HepG2 (cell line): ENCODE measurements around the gene LITAF. TPM values are rescaled to one million over a fixed set of nuclear protein-coding genes. Genes with fewer than 3 reads are reported as not detected.

ENCODE experiments used
- BCLAF1 ChIP-seq: fragments of 450-650 bp; IDR thresholded peaks from 2 replicates; pipeline ENCODE4 v1.6.1; 2017; ENCODE audit warnings: mild to moderate bottlenecking
- HMG20A ChIP-seq: IDR thresholded peaks from 2 replicates; pipeline ENCODE4 v1.6.1; 2016; ENCODE audit warnings: borderline replicate concordance
- MEIS2 ChIP-seq: sonication (generic); formaldehyde crosslinking; IDR thresholded peaks from 2 replicates; pipeline ENCODE4 v1.9.0; 2021; ENCODE audit warnings: mild to moderate bottlenecking, missing genetic modification reagents
- NFE2L1 ChIP-seq: sonication (generic); formaldehyde crosslinking; IDR thresholded peaks from 2 replicates; pipeline ENCODE4 v1.4.0; 2020; ENCODE audit warnings: missing genetic modification reagents, mild to moderate bottlenecking, borderline replicate concordance
- NR3C1 ChIP-seq: sonication (generic); formaldehyde crosslinking; IDR thresholded peaks from 2 replicates; pipeline ENCODE4 v1.4.0; 2020; ENCODE audit warnings: missing genetic modification reagents
- POLR2AphosphoS2 ChIP-seq: IDR thresholded peaks from 2 replicates; pipeline ENCODE4 v1.6.1; 2011; ENCODE audit warnings: low read depth, low read length, improper control_type of control experiment
- RBAK ChIP-seq: sonication (generic); formaldehyde crosslinking; IDR thresholded peaks from 2 replicates; pipeline ENCODE4 v1.5.1; 2020; ENCODE audit warnings: mild to moderate bottlenecking, missing genetic modification reagents
- TBX2 ChIP-seq: sonication (generic); formaldehyde crosslinking; IDR thresholded peaks from 2 replicates; pipeline ENCODE4 v1.5.0; 2020; ENCODE audit warnings: missing genetic modification reagents, mild to moderate bottlenecking, borderline replicate concordance
- TFDP1 ChIP-seq: IDR thresholded peaks from 2 replicates; pipeline ENCODE4 v1.6.1; 2016; ENCODE audit warnings: missing compliant biosample characterization, missing genetic modification reagents, borderline replicate concordance
- THAP8 ChIP-seq: sonication (generic); formaldehyde crosslinking; IDR thresholded peaks from 2 replicates; pipeline ENCODE4 v1.5.1; 2020; ENCODE audit warnings: missing genetic modification reagents, mild to moderate bottlenecking, borderline replicate concordance
- TSC22D2 ChIP-seq: sonication (generic); formaldehyde crosslinking; IDR thresholded peaks from 2 replicates; pipeline ENCODE4 v1.5.1; 2020; ENCODE audit warnings: missing genetic modification reagents, mild to moderate bottlenecking, borderline replicate concordance
- XBP1 ChIP-seq: sonication (generic); formaldehyde crosslinking; IDR thresholded peaks from 2 replicates; pipeline ENCODE4 v1.5.0; 2020; ENCODE audit warnings: missing genetic modification reagents
- ZFP91 ChIP-seq: sonication (generic); formaldehyde crosslinking; IDR thresholded peaks from 2 replicates; pipeline ENCODE4 v1.9.0; 2022; ENCODE audit warnings: missing genetic modification reagents, mild to moderate bottlenecking, borderline replicate concordance
- ZKSCAN5 ChIP-seq: sonication (generic); formaldehyde crosslinking; IDR thresholded peaks from 2 replicates; pipeline ENCODE4 v1.5.1; 2020; ENCODE audit warnings: mild to moderate bottlenecking, missing genetic modification reagents
- ZNF383 ChIP-seq: sonication (generic); formaldehyde crosslinking; IDR thresholded peaks from 2 replicates; pipeline ENCODE4 v1.4.0; 2020; ENCODE audit warnings: missing genetic modification reagents, mild to moderate bottlenecking, borderline replicate concordance
- ZNF432 ChIP-seq: sonication (generic); formaldehyde crosslinking; IDR thresholded peaks from 2 replicates; pipeline ENCODE4 v1.5.0; 2020; ENCODE audit warnings: missing genetic modification reagents, mild to moderate bottlenecking, borderline replicate concordance
- ZNF451 ChIP-seq: sonication (generic); formaldehyde crosslinking; IDR thresholded peaks from 2 replicates; pipeline ENCODE4 v1.5.0; 2020; ENCODE audit warnings: mild to moderate bottlenecking, missing genetic modification reagents
- ZNF7 ChIP-seq: IDR thresholded peaks from 2 replicates; pipeline ENCODE4 v1.6.1; 2016; ENCODE audit warnings: missing biosample characterization, missing genetic modification reagents
- ZNF761 ChIP-seq: sonication (generic); formaldehyde crosslinking; conservative IDR thresholded peaks from 2 replicates; pipeline ENCODE4 v1.4.0; 2020; ENCODE audit warnings: mild to moderate bottlenecking, missing genetic modification reagents
- ZNF772 ChIP-seq: sonication (generic); formaldehyde crosslinking; IDR thresholded peaks from 2 replicates; pipeline ENCODE4 v1.5.0; 2020; ENCODE audit warnings: mild to moderate bottlenecking, missing genetic modification reagents
- ZNF816 ChIP-seq: sonication (generic); formaldehyde crosslinking; IDR thresholded peaks from 2 replicates; pipeline ENCODE4 v1.8.0; 2022; ENCODE audit warnings: missing genetic modification reagents, mild to moderate bottlenecking, borderline replicate concordance
- ZSCAN29 ChIP-seq: sonication (generic); formaldehyde crosslinking; conservative IDR thresholded peaks from 2 replicates; pipeline ENCODE4 v1.4.0; 2020; ENCODE audit warnings: mild to moderate bottlenecking, missing genetic modification reagents
- polyA plus RNA-seq, 8 experiments: library from polyadenylated mRNA; depleted of rRNA in 3 of 8; stranded (reverse) in 7 of 8; unstranded in 1 of 8; fragments of >200 nt; fragmentation: Illumina TruSeq in 4 of 8; extraction: Trizol in 4 of 8; gene quantifications; 2 replicates each; pipeline versions ENCODE4 v1.2.1 to v1.2.3, GENCODE V29; 2011 to 2016; ENCODE audit warnings: low read depth in 4 of 8, missing spikeins in 1 of 8, mixed read lengths in 1 of 8; ENCODE audit not compliant: insufficient read depth in 1 of 8
- total RNA-seq, 5 experiments: library from RNA; depleted of rRNA; stranded (reverse); fragments of >200 nt; fragmentation: Illumina TruSeq; extraction: Trizol; gene quantifications; 2 replicates each; pipeline ENCODE4 v1.2.3, GENCODE V29; 2016; ENCODE audit warnings: low read depth in 1 of 5

LITAF gene
- total and polyA plus RNA-seq, 2 of the 13 experiments (the other 11 are each of a cell fraction or from before 2014, with no cell fraction given) = 80.1 to 141 TPM

GRCh38 chr16:11613381-11614303 lies 26.9 kb upstream of the LITAF start (continued):
- TF ChIP-seq ZNF451 (CRISPR knock-in tag) (no peak; the same call in 1 of the 2 replicates), TBX2 (peak; percentile 95), ZNF383 (CRISPR knock-in tag) (no peak), ZNF432 (CRISPR knock-in tag) (no peak), XBP1 (CRISPR knock-in tag) (no peak), ZNF772 (CRISPR knock-in tag) (peak; percentile 86; the same call in 1 of the 2 replicates), ZKSCAN5 (no peak), TSC22D2 (CRISPR knock-in tag) (no peak), POLR2AphosphoS2 (no peak), MEIS2 (CRISPR knock-in tag) (peak; percentile 96), NR3C1 (CRISPR knock-in tag) (no peak), HMG20A (CRISPR knock-in tag) (peak; percentile 68), NFE2L1 (CRISPR knock-in tag) (no peak), ZFP91 (peak; percentile 65; the same call in 1 of the 2 replicates), RBAK (CRISPR knock-in tag) (no peak), ZNF816 (CRISPR knock-in tag) (no peak), TFDP1 (CRISPR knock-in tag) (no peak), ZNF7 (CRISPR knock-in tag) (no peak), THAP8 (CRISPR knock-in tag) (no peak), ZSCAN29 (CRISPR knock-in tag) (peak; percentile 44; the same call in 1 of the 2 replicates), BCLAF1 (no peak), ZNF761 (CRISPR knock-in tag) (no peak)
